HCT116 (cell line): ENCODE measurements around the gene TNRC6A. TPM values are rescaled to one million over a fixed set of nuclear protein-coding genes. Genes with fewer than 3 reads are reported as not detected.
"Not testable (repeated sequence)": the region's sequence is repeated elsewhere in the genome, so short reads cannot be mapped to it uniquely, and the experiment has no call there.

Experiments
- ATAC-seq: fragments of 200-7000 bp; cut with Tn5 transposase; 2 replicates; pipeline ENCODE4 v1.9.1; 2020; ENCODE audit warnings: mild to moderate bottlenecking, moderate library complexity
- BruUV-seq: library from RNA; stranded (reverse); fragments of 400-500 nt; replicated peaks from 2 replicates; lab custom pipeline; 2021; lab: Mats Ljungman, UMichigan
- CTCF ChIA-PET: fragments of 300-600 bp; sonication (Branson Sonifier 250); formaldehyde crosslinking; loops from one replicate; lab custom pipeline; 2021; ENCODE audit warnings: antibody characterized with exemption; lab: Charles Lee
- POLR2A ChIA-PET: fragments of 300-600, 350-600 bp; sonication (Branson Sonifier 250); formaldehyde crosslinking; loops from one replicate; lab custom pipeline; 2021; ENCODE audit warnings: antibody characterized with exemption; lab: Charles Lee
- RAD21 ChIA-PET, 2 experiments: fragments of 300-600 bp; sonication (Branson Sonifier 250); formaldehyde crosslinking; loops; one replicate each; lab custom pipeline; 2023; ENCODE audit warnings: low total read pairs in 2 of 2; ENCODE audit not compliant: uncharacterized antibody in 2 of 2, unreplicated experiment in 2 of 2, low non-redundant PET in 1 of 2; lab: Charles Lee
- DNase-seq: peaks from one replicate; pipeline ENCODE4 v3.0.0-alpha.2; 2010; ENCODE audit warnings: low read depth, low spot score
- H2AFZ ChIP-seq: fragments of 200-600 bp; shearing (Covaris generic), sonication (generic); 2 replicates; pipeline ENCODE4 v1.6.1; 2017; ENCODE audit warnings: low read depth, mixed run types, mixed read lengths, antibody characterized with exemption, low read length; ENCODE audit not compliant: poor library complexity, severe bottlenecking
- H3K27ac ChIP-seq: 2 replicates; pipeline ENCODE4 v1.5.1; 2012; ENCODE audit warnings: low read depth, low read length
- H3K27me3 ChIP-seq: fragments of 200-600 bp; sonication (generic); 2 replicates; pipeline ENCODE4 v1.6.1; 2016; ENCODE audit warnings: mixed run types, low read length, mixed read lengths; ENCODE audit not compliant: insufficient read depth
- H3K36me3 ChIP-seq, 2 experiments: fragments of 200-500 bp in 1 of 2; fragments of 200-600 bp in 1 of 2; sonication (Bioruptor generic) in 1 of 2; sonication (generic) in 1 of 2; 2 replicates each; pipeline versions ENCODE4 v1.5.1 to v1.6.1; 2014 to 2016; ENCODE audit warnings: low read length in 2 of 2, inconsistent platforms in 1 of 2, mixed read lengths in 1 of 2, mixed run types in 1 of 2; ENCODE audit not compliant: insufficient read depth in 2 of 2, control insufficient read depth in 1 of 2
- H3K4me1 ChIP-seq, 2 experiments: fragments of 200-600 bp in 1 of 2; sonication (generic) in 1 of 2; 2 replicates each; pipeline versions ENCODE4 v1.5.1 to v1.6.1; 2012 to 2017; ENCODE audit warnings: low read length in 2 of 2, inconsistent platforms in 1 of 2, mild to moderate bottlenecking in 1 of 2, mixed read lengths in 1 of 2, mixed run types in 1 of 2, moderate library complexity in 1 of 2; ENCODE audit not compliant: insufficient read depth in 2 of 2, control insufficient read depth in 1 of 2
- H3K4me2 ChIP-seq: fragments of 200-600 bp; sonication (generic); 2 replicates; pipeline ENCODE4 v1.6.1; 2017; ENCODE audit warnings: mixed run types, low read length, mixed read lengths
- H3K4me3 ChIP-seq, 2 experiments: fragments of 200-600 bp in 1 of 2; sonication (generic) in 1 of 2; replicated peaks in 1 of 2; 2 replicates each; pipeline ENCODE4 v1.5.1; 2011 to 2016; ENCODE audit warnings: low read length in 2 of 2, control low read depth in 1 of 2, low read depth in 1 of 2, mild to moderate bottlenecking in 1 of 2, mixed read lengths in 1 of 2, mixed run types in 1 of 2
- H3K79me2 ChIP-seq: fragments of 200-600 bp; sonication (generic); 2 replicates; pipeline ENCODE4 v1.6.1; 2017; ENCODE audit warnings: mild to moderate bottlenecking, mixed run types, low read length, moderate library complexity, mixed read lengths; ENCODE audit not compliant: insufficient read depth
- H3K9ac ChIP-seq: fragments of 200-600 bp; sonication (generic); 2 replicates; pipeline ENCODE4 v1.6.1; 2016; ENCODE audit warnings: low read length, mixed read lengths
- H3K9me2 ChIP-seq: fragments of 200-600 bp; sonication (generic), shearing (Covaris generic); 2 replicates; pipeline ENCODE4 v1.6.1; 2017; ENCODE audit warnings: mixed run types, mild to moderate bottlenecking, moderate library complexity; ENCODE audit not compliant: insufficient read depth
- H3K9me3 ChIP-seq, 2 experiments: fragments of 200-500 bp in 1 of 2; fragments of 200-600 bp in 1 of 2; sonication (Bioruptor generic) in 1 of 2; sonication (generic) in 1 of 2; 2 replicates each; pipeline ENCODE4 v1.6.1; 2014 to 2017; ENCODE audit warnings: low read length in 2 of 2, mixed read lengths in 2 of 2, inconsistent platforms in 1 of 2, low read depth in 1 of 2, mild to moderate bottlenecking in 1 of 2, mixed run types in 1 of 2, moderate library complexity in 1 of 2; ENCODE audit not compliant: control insufficient read depth in 1 of 2, insufficient read depth in 1 of 2
- H4K20me1 ChIP-seq: fragments of 200-600 bp; sonication (generic), shearing (Covaris generic); 2 replicates; pipeline ENCODE4 v1.6.1; 2017; ENCODE audit warnings: mixed run types, mild to moderate bottlenecking, moderate library complexity; ENCODE audit not compliant: insufficient read depth
- CBX3 ChIP-seq: IDR thresholded peaks from 2 replicates; pipeline ENCODE4 v1.6.1; 2012; ENCODE audit warnings: low read depth
- CTCF ChIP-seq, 3 experiments: fragments of 200-600 bp in 1 of 3; sonication (generic) in 1 of 3; IDR thresholded peaks in 2 of 3; conservative IDR thresholded peaks in 1 of 3; 2 replicates each; pipeline ENCODE4 v1.5.1; 2012 to 2017; ENCODE audit warnings: low read depth in 2 of 3, low read length in 2 of 3, antibody characterized with exemption in 1 of 3, borderline replicate concordance in 1 of 3, control low read depth in 1 of 3, mild to moderate bottlenecking in 1 of 3, mixed read lengths in 1 of 3, mixed run types in 1 of 3, moderate library complexity in 1 of 3; ENCODE audit not compliant: insufficient read depth in 1 of 3
- EGR1 ChIP-seq: IDR thresholded peaks from 2 replicates; pipeline ENCODE4 v1.6.1; 2012; ENCODE audit warnings: low read depth
- EZH2 ChIP-seq: fragments of 200-600 bp; sonication (generic); IDR thresholded peaks from 2 replicates; pipeline ENCODE4 v1.6.1; 2017; ENCODE audit warnings: antibody characterized with exemption, mixed run types
- POLR2AphosphoS5 ChIP-seq: IDR thresholded peaks from 2 replicates; pipeline ENCODE4 v1.6.1; 2011; ENCODE audit warnings: mild to moderate bottlenecking, low read depth, low read length, moderate library complexity
- RAD21 ChIP-seq: IDR thresholded peaks from 2 replicates; pipeline ENCODE4 v1.6.1; 2012; ENCODE audit warnings: low read depth, mild to moderate bottlenecking
- SP1 ChIP-seq: IDR thresholded peaks from 2 replicates; pipeline ENCODE4 v1.6.1; 2012; ENCODE audit warnings: low read depth
- TCF7L2 ChIP-seq: IDR thresholded peaks from 2 replicates; pipeline ENCODE4 v1.7.0; 2011; ENCODE audit warnings: borderline replicate concordance, inconsistent platforms; ENCODE audit not compliant: insufficient read depth, insufficient read length; ENCODE audit errors: extremely low read depth
- YY1 ChIP-seq: IDR thresholded peaks from 2 replicates; pipeline ENCODE4 v1.6.1; 2011; ENCODE audit warnings: low read length, low read depth, moderate library complexity, mild to moderate bottlenecking; ENCODE audit not compliant: insufficient replicate concordance; ENCODE audit errors: extremely low read depth
- intact Hi-C: fragments of 100-400 bp; cut with micrococcal nuclease; formaldehyde crosslinking; loops from 2 replicates; pipeline ENCODE4 v1.10.0; 2022
- total RNA-seq: library from RNA; stranded (reverse); gene quantifications from one replicate; pipeline ENCODE4 v1.2.1, GENCODE V29; 2021; ENCODE audit not compliant: unreplicated experiment

Gene TNRC6A
- total RNA-seq, 1 experiment from 2014 or later: 37.0 TPM

- TF ChIP-seq CBX3 (peak; percentile 82; the same call in 1 of the 2 replicates), YY1 (no peak), TCF7L2 (peak; percentile 49), EZH2 (no peak), EGR1 (no peak), CTCF (IDR thresholded peaks at IDR 0.05 in 2 of 3, conservative IDR thresholded peaks at IDR 0.05 in 1 of 3; ENCODE audit: borderline replicate concordance in 1 of 3, insufficient read depth in 1 of 3, low read depth in 2 of 3, low read length in 2 of 3) (peak in 2 of 3 experiments; percentile 16 to 32; a peak in 3 of 6 replicates), RAD21 (0 out of 2 replicates have a peak, but pooled peaks have one; percentile 37), POLR2AphosphoS5 (peak; percentile 73)
Observed at GRCh38 chr16:24700549-24701392, 28.7 kb upstream of the TNRC6A start (continued).

- intact Hi-C loops: no loop called here
- peak overlapping the region; percentile 16 to 45 for H3K4me3 ChIP-seq
- POLR2A ChIA-PET: interaction anchor here (1.1 kb wide), 1 partner anchor 12 kb away, joined by 3 read pairs; no protein-coding TSS in a partner anchor
- H3K4me1 ChIP-seq: peaks cover 24 to 31% of the 10 kb centered on the region in 2 experiments
- H3K9ac ChIP-seq: peak overlapping the region; percentile 48
- no peaks in the 10 kb centered on the region for H3K27me3 ChIP-seq
- no peaks in the 10 kb centered on the region for H4K20me1 ChIP-seq
- 0 out of 2 replicates have a peak, but pooled peaks have one; percentile 7 for TF ChIP-seq SP1
- 0 out of 2 replicates have a peak, but pooled peaks have one; percentile 21 for TF ChIP-seq CBX3
- no peak for TF ChIP-seq RAD21
- TF ChIP-seq, all 23 proteins: peak for 2
- H3K36me3 ChIP-seq: no peaks in the 10 kb centered on the region
- RAD21 ChIA-PET: interaction anchor here (0.7 kb wide), 2 partner anchors 36 to 98 kb away, joined by 3 read pairs; no protein-coding TSS in a partner anchor
- H3K27ac ChIP-seq: peak overlapping the region; percentile 82
- H3K9me3 ChIP-seq: no peaks in the 10 kb centered on the region
- no peaks in the 10 kb centered on the region for H3K9me2 ChIP-seq
- DNase-seq (no peak), ATAC-seq (peak; percentile 57)
- H3K4me2 ChIP-seq: peak overlapping the region; percentile 80
- no peaks in the 10 kb centered on the region for H3K79me2 ChIP-seq
- peak overlapping the region; percentile 42 for H2AFZ ChIP-seq
- CTCF ChIA-PET: interaction anchor here (1.2 kb wide), 1 partner anchor 631 kb away, joined by 3 read pairs; no protein-coding TSS in a partner anchor
- BruUV-seq: no TSS peak
Observed at GRCh38 chr16:24701521-24701951, 27.9 kb upstream of the TNRC6A start.

- not testable (repeated sequence) for H3K4me3 ChIP-seq
Observed at GRCh38 chr16:24707760-24708159, 21.7 kb upstream of the TNRC6A start.

More at GRCh38 chr16:24707760-24708159, 21.7 kb upstream of the TNRC6A start:
- H3K9me2 ChIP-seq, H3K4me2 ChIP-seq, intact Hi-C loops, BruUV-seq, H3K36me3 ChIP-seq, H3K79me2 ChIP-seq, DNase-seq, ATAC-seq, H3K4me1 ChIP-seq, H3K27me3 ChIP-seq, H3K9me3 ChIP-seq, H3K27ac ChIP-seq, H2AFZ ChIP-seq, H4K20me1 ChIP-seq, RAD21 ChIA-PET, H3K9ac ChIP-seq: not testable (repeated sequence)
- POLR2A ChIA-PET: interaction anchor here (0.6 kb wide), 2 partner anchors 18 to 81 kb away, joined by 3 to 4 read pairs; no protein-coding TSS in a partner anchor
- CTCF ChIA-PET: interaction anchor here (1.9 kb wide), 1 partner anchor 18 kb away, joined by 6 read pairs; no protein-coding TSS in a partner anchor
